HFF-Myc (cell line): ENCODE data around the gene USP37.

Source experiments
- DNase-seq: peaks from one replicate; pipeline ENCODE4 v3.0.0-alpha.2; 2011; ENCODE audit warnings: low read depth; ENCODE audit errors: extremely low read depth
- H3K4me3 ChIP-seq: replicated peaks from 2 replicates; pipeline ENCODE4 v1.5.1; 2011; ENCODE audit warnings: low read depth, mild to moderate bottlenecking, control low read depth, low read length
- TF ChIP-seq, protein P1 (sequence below): IDR thresholded peaks from 2 replicates; pipeline ENCODE4 v1.5.1; 2012; ENCODE audit warnings: mild to moderate bottlenecking, low read depth, low read length, control low read depth; ENCODE audit errors: missing control alignments

The USP37 gene

DNA sequence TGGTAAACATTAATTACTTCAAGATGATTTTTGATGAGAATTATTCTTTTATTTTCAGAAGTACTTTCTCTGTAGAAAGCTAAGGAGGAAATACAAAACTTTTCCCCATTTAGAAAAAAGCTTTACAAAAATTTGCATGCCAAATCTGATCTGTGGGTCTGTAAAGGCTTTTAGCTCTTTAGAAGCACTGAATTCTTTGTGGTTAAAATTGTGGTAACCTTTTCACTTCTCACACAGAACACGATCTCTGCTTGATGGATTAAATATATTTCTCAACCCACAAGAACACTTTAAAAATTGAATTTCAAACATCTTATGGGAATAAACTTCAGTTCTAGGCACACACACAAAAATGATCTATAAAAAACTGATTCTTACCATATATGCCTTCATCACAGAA is 85.5 kb downstream of the USP37 start:
- H3K4me3 ChIP-seq: no peak overlapping the region
- TF ChIP-seq, protein P1, sequence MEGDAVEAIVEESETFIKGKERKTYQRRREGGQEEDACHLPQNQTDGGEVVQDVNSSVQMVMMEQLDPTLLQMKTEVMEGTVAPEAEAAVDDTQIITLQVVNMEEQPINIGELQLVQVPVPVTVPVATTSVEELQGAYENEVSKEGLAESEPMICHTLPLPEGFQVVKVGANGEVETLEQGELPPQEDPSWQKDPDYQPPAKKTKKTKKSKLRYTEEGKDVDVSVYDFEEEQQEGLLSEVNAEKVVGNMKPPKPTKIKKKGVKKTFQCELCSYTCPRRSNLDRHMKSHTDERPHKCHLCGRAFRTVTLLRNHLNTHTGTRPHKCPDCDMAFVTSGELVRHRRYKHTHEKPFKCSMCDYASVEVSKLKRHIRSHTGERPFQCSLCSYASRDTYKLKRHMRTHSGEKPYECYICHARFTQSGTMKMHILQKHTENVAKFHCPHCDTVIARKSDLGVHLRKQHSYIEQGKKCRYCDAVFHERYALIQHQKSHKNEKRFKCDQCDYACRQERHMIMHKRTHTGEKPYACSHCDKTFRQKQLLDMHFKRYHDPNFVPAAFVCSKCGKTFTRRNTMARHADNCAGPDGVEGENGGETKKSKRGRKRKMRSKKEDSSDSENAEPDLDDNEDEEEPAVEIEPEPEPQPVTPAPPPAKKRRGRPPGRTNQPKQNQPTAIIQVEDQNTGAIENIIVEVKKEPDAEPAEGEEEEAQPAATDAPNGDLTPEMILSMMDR: no peak
- no peak for DNase-seq

GRCh38 chr2:218479595-218479994 is 88.6 kb downstream of the USP37 start:
- H3K4me3 ChIP-seq: no peak overlapping the region
- TF ChIP-seq, protein P1: no peak
- DNase-seq: no peak

DNA sequence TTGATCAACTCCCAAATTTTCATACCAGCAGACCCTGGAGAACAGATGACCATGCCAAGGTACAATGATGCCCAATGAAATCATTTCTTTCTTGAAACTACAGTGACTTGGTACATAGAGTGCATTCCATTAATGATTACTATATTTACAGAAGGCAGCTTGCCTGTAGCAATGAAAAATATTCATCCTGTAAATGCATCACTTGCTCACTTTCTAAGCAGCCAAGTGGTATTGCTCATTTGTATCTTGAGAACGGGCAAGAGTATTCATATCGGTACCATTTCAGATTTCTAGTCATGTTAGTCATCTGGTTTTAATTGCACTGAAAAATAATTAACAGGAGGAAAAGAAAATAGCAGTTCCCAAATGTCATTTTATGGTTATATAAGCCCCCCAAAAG is 89.6 kb downstream of the USP37 start:
- no peak overlapping the region for H3K4me3 ChIP-seq
- no peak for DNase-seq
- TF ChIP-seq, protein P1: no peak

DNA sequence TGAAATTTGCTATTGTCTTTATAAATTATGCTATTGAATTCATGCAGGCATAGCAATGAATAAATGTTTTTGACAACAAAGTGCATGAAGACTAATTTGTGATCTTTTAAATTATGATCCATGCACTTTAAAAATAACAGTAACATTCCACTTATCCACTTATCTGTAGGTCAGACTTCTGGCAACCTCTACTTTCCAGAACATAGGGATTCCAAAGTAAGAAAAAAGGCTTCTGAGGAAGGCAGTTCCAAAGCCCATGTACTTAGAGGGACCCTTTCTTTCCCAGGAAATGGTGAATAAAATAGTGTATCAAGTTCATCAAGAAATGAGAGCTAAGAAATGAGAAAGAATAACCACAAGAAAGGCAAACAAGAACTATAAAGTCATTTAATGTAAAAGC is 90.9 kb downstream of the USP37 start:
- no peak for DNase-seq
- TF ChIP-seq, protein P1: no peak
- no peak overlapping the region for H3K4me3 ChIP-seq

DNA sequence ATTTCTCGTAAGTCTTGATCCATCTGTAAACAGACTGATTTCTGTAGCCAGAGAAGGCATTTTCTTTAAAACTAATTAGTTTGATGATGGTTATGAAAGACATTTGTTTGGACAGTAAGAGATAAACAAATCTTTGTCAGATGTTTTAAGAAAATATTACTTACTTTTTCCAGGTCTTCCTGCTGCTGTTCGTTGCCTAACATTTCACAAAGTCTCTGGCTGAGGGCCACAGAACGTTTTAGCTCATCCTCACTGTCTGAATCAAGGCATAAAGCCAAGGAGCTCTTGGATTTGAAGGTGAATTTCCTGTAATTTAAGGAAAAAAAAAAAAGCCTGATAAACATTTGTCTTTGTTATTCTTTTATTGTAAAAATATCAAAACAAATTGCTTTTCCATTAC is 91.5 kb downstream of the USP37 start:
- H3K4me3 ChIP-seq: no peak overlapping the region
- TF ChIP-seq, protein P1: no peak
- DNase-seq: peak; percentile 3

- TF ChIP-seq, protein P1: no peak
- no peak overlapping the region for H3K4me3 ChIP-seq
- no peak for DNase-seq
These were observed 93.6 kb downstream of the USP37 start for GRCh38 chr2:218474527-218474926.

DNA sequence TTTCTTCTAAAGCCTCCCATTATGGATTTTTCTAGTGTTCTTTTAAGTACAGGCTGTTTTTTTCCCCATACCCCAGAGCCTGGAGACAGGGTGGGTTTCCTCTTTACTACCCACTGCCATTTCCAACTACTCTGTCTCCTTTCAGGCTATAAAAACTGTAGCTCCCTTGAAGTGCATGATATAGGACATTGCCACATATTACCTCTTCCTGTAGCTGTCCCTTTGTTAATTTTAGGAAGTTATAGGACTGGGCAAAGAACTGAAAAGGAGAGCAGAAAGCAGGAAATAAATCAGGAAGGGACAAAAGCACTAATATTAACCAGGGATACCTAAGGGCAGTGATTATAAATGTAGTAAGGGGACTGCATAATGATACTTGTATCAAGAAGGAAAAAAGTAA is 95.2 kb downstream of the USP37 start:
- no peak for DNase-seq
- no peak overlapping the region for H3K4me3 ChIP-seq
- TF ChIP-seq, protein P1: no peak
